HEK293T (cell line): ENCODE results near the gene ANKRD27.

Experiments used
- CTCF ChIA-PET: fragments of 350-600 bp; formaldehyde crosslinking; extraction: SDS; loops from one replicate; lab custom pipeline; 2021; ENCODE audit warnings: antibody characterized with exemption, inconsistent platforms; lab: Yijun Ruan, JAX
- POLR2A ChIA-PET: fragments of 350-600 bp; formaldehyde crosslinking; extraction: SDS; loops from one replicate; lab custom pipeline; 2020; ENCODE audit warnings: antibody characterized with exemption, inconsistent platforms; lab: Yijun Ruan, JAX
- DNase-seq: peaks from one replicate; pipeline ENCODE4 v3.0.0; 2012; ENCODE audit warnings: mixed read lengths; ENCODE audit errors: extremely low spot score
- ARNT ChIP-seq: fragments of 450-650 bp; IDR thresholded peaks from 2 replicates; pipeline ENCODE4 v1.6.1; 2017; ENCODE audit warnings: mild to moderate bottlenecking
- BHLHE40 ChIP-seq: fragments of 450-650 bp; IDR thresholded peaks from 2 replicates; pipeline ENCODE4 v1.6.1; 2016; ENCODE audit warnings: mild to moderate bottlenecking, moderate library complexity, borderline replicate concordance
- CTBP1 ChIP-seq: fragments of 450-650 bp; IDR thresholded peaks from 2 replicates; pipeline ENCODE4 v1.6.1; 2016; ENCODE audit warnings: borderline replicate concordance
- ELF4 ChIP-seq: fragments of 450-650 bp; IDR thresholded peaks from 2 replicates; pipeline ENCODE4 v1.6.1; 2017; ENCODE audit warnings: antibody characterized with exemption
- FOXA1 ChIP-seq: fragments of 450-650 bp; IDR thresholded peaks from 2 replicates; pipeline ENCODE4 v1.6.1; 2016; ENCODE audit warnings: mild to moderate bottlenecking
- FOXK2 ChIP-seq: fragments of 450-650 bp; IDR thresholded peaks from 2 replicates; pipeline ENCODE4 v1.6.1; 2016; ENCODE audit warnings: mild to moderate bottlenecking
- FOXM1 ChIP-seq: fragments of 450-650 bp; IDR thresholded peaks from 2 replicates; pipeline ENCODE4 v1.6.1; 2017; ENCODE audit warnings: mild to moderate bottlenecking, borderline replicate concordance
- HDGF ChIP-seq: fragments of 450-650 bp; IDR thresholded peaks from 2 replicates; pipeline ENCODE4 v1.6.1; 2017; ENCODE audit warnings: antibody characterized with exemption, borderline replicate concordance
- L3MBTL2 ChIP-seq: fragments of 450-650 bp; conservative IDR thresholded peaks from 2 replicates; pipeline ENCODE4 v1.6.1; 2016; ENCODE audit warnings: mild to moderate bottlenecking
- LEF1 ChIP-seq: fragments of 450-650 bp; IDR thresholded peaks from 2 replicates; pipeline ENCODE4 v1.6.1; 2017; ENCODE audit warnings: mild to moderate bottlenecking, borderline replicate concordance
- NFRKB ChIP-seq: fragments of 450-650 bp; IDR thresholded peaks from 2 replicates; pipeline ENCODE4 v1.6.1; 2016; ENCODE audit warnings: mild to moderate bottlenecking, moderate library complexity
- PKNOX1 ChIP-seq: fragments of 450-650 bp; IDR thresholded peaks from 2 replicates; pipeline ENCODE4 v1.6.1; 2016
- SP1 ChIP-seq: fragments of 450-650 bp; IDR thresholded peaks from 2 replicates; pipeline ENCODE4 v1.6.1; 2017
- SUZ12 ChIP-seq: fragments of 450-650 bp; IDR thresholded peaks from 2 replicates; pipeline ENCODE4 v1.6.1; 2016; ENCODE audit warnings: mild to moderate bottlenecking
- TARDBP ChIP-seq: fragments of 450-650 bp; IDR thresholded peaks from 2 replicates; pipeline ENCODE4 v1.6.1; 2016
- ZNF384 ChIP-seq: fragments of 450-650 bp; IDR thresholded peaks from 2 replicates; pipeline ENCODE4 v1.6.1; 2016

ANKRD27 gene

GRCh38 chr19:32650671-32651070, 24.3 kb downstream of the ANKRD27 start:
- DNase-seq, result no peak
- ChIA-PET POLR2A (no interaction called here), CTCF (no interaction called here)
- TF ChIP-seq BHLHE40 (no peak), ARNT (no peak), HDGF (no peak), ZNF384 (no peak), SUZ12 (no peak), FOXA1 (no peak), FOXK2 (no peak), FOXM1 (no peak), ELF4 (no peak), SP1 (no peak), PKNOX1 (no peak)

- ChIA-PET CTCF (no interaction called here), POLR2A (no interaction called here)
- DNase-seq, result no peak
- TF ChIP-seq FOXK2, result no peak
- no peak for TF ChIP-seq NFRKB
- TF ChIP-seq FOXM1, result no peak
- no peak for TF ChIP-seq SP1
- TF ChIP-seq SUZ12, result no peak
- no peak for TF ChIP-seq TARDBP
- TF ChIP-seq CTBP1, result no peak
- no peak for TF ChIP-seq L3MBTL2
- no peak for TF ChIP-seq LEF1
- TF ChIP-seq ZNF384, result no peak
Observed at GRCh38 chr19:32649751-32650150, 25.2 kb downstream of the ANKRD27 start.

- ChIA-PET CTCF (no interaction called here), POLR2A (no interaction called here)
- no peak for DNase-seq
- no peak for TF ChIP-seq TARDBP
- no peak for TF ChIP-seq ARNT
- TF ChIP-seq BHLHE40, result no peak
- TF ChIP-seq LEF1, result no peak
- no peak for TF ChIP-seq FOXA1
- TF ChIP-seq PKNOX1, result no peak
- TF ChIP-seq ZNF384, result no peak
- TF ChIP-seq SP1, result no peak
- TF ChIP-seq SUZ12, result no peak
- no peak for TF ChIP-seq L3MBTL2
- TF ChIP-seq HDGF, result no peak
- TF ChIP-seq NFRKB, result no peak
- TF ChIP-seq CTBP1, result no peak
- TF ChIP-seq ELF4, result no peak
- TF ChIP-seq FOXM1, result no peak
- TF ChIP-seq FOXK2, result no peak
Observed at GRCh38 chr19:32647361-32647760, 27.6 kb downstream of the ANKRD27 start.

- ChIA-PET POLR2A (no interaction called here), CTCF (interaction anchor here (1.0 kb wide), 1 partner anchor 9 kb away, joined by 3 read pairs; no protein-coding TSS in a partner anchor)
- DNase-seq, result no peak
- TF ChIP-seq CTBP1 (no peak), FOXA1 (no peak), ELF4 (no peak), NFRKB (no peak), SUZ12 (no peak), ARNT (no peak), BHLHE40 (no peak), TARDBP (no peak)
Observed at GRCh38 chr19:32646556-32646955, 28.4 kb downstream of the ANKRD27 start.

- no peak for DNase-seq
- CTCF ChIA-PET, result no interaction called here
- no peak for TF ChIP-seq FOXA1
- TF ChIP-seq L3MBTL2, result no peak
- no peak for TF ChIP-seq TARDBP
- no peak for TF ChIP-seq BHLHE40
- no peak for TF ChIP-seq LEF1
- TF ChIP-seq SUZ12, result no peak
- no peak for TF ChIP-seq FOXK2
- no peak for TF ChIP-seq ZNF384
- TF ChIP-seq HDGF, result no peak
- TF ChIP-seq NFRKB, result no peak
- no peak for TF ChIP-seq ARNT
- TF ChIP-seq SP1, result no peak
- TF ChIP-seq FOXM1, result no peak
- no peak for TF ChIP-seq CTBP1
- no peak for TF ChIP-seq ELF4
- TF ChIP-seq PKNOX1, result no peak
- POLR2A ChIA-PET, result no interaction called here
Observed at GRCh38 chr19:32642771-32643170, 32.2 kb downstream of the ANKRD27 start.

GRCh38 chr19:32638625-32639024, 36.4 kb downstream of the ANKRD27 start:
- POLR2A ChIA-PET, result no interaction called here
- DNase-seq, result no peak
- TF ChIP-seq FOXK2, result no peak
- TF ChIP-seq ARNT, result no peak
- TF ChIP-seq PKNOX1, result no peak
- TF ChIP-seq ELF4, result no peak
- CTCF ChIA-PET, result interaction anchor here (0.5 kb wide), 1 partner anchor 38 kb away, joined by 3 read pairs; no protein-coding TSS in a partner anchor
